ENCODE results near the gene CLDN10.

The CLDN10 gene

GRCh38 chr13:95603887-95604555 is 51.5 kb downstream of the CLDN10 start:
- DNase-seq (ENCODE audit: low read depth): no peak

- DNase-seq (ENCODE audit: low read depth): no peak
Observed at GRCh38 chr13:95604556-95604915, 52.0 kb downstream of the CLDN10 start.

- no peak for DNase-seq (ENCODE audit: low read depth)
Observed at GRCh38 chr13:95605448-95606125, 53.1 kb downstream of the CLDN10 start.

GRCh38 chr13:95607366-95607765 is 54.8 kb downstream of the CLDN10 start:
- no peak for DNase-seq (ENCODE audit: low read depth)

GRCh38 chr13:95608640-95609323 is 56.3 kb downstream of the CLDN10 start:
- no peak for DNase-seq (ENCODE audit: low read depth)

GRCh38 chr13:95614641-95615245 is 62.2 kb downstream of the CLDN10 start:
- DNase-seq (ENCODE audit: low read depth): no peak

GRCh38 chr13:95615539-95615938 is 63.0 kb downstream of the CLDN10 start:
- no peak for DNase-seq (ENCODE audit: low read depth)

- DNase-seq (ENCODE audit: low read depth): no peak
Observed at GRCh38 chr13:95620030-95620824, 67.7 kb downstream of the CLDN10 start.

- no peak for DNase-seq (ENCODE audit: low read depth)
Observed at GRCh38 chr13:95620825-95621498, 68.4 kb downstream of the CLDN10 start.

- DNase-seq (ENCODE audit: low read depth): no peak
Observed at GRCh38 chr13:95623141-95623540, 70.6 kb downstream of the CLDN10 start.

- no peak for DNase-seq (ENCODE audit: low read depth)
Observed at GRCh38 chr13:95624020-95624419, 71.5 kb downstream of the CLDN10 start.

- DNase-seq (ENCODE audit: low read depth): no peak
Observed at GRCh38 chr13:95626768-95627167, 74.2 kb downstream of the CLDN10 start.

- peak; percentile 19 for DNase-seq (ENCODE audit: low read depth)
Observed at GRCh38 chr13:95627590-95627989, 75.1 kb downstream of the CLDN10 start.

GRCh38 chr13:95628488-95628887 is 76.0 kb downstream of the CLDN10 start:
- no peak for DNase-seq (ENCODE audit: low read depth)

GRCh38 chr13:95629071-95629470 is 76.6 kb downstream of the CLDN10 start:
- DNase-seq (ENCODE audit: low read depth): no peak

All from GM04503 (cell line).